GM18870 (cell line): ENCODE results near the gene IFI35.

ENCODE experiments used
- ATAC-seq: cut with Tn5 transposase; IDR thresholded peaks from one replicate; pipeline ENCODE4 v1.9.1; 2021; ENCODE audit warnings: moderate library complexity; ENCODE audit not compliant: unreplicated experiment

The IFI35 gene

GRCh38 chr17:43020789-43021740 lies 14.5 kb downstream of the IFI35 start:
- no peak for ATAC-seq

- no peak for ATAC-seq
Measured at GRCh38 chr17:43021741-43022512, 15.3 kb downstream of the IFI35 start, which contains the start of gene VAT1. Gene VAT1 (minus strand): TSS chr17:43022385. CDS start chr17:43022322, 63 bp downstream.

GRCh38 chr17:43024407-43025289 lies 18.1 kb downstream of the IFI35 start, which contains the start of gene RND2:
Gene RND2 (plus strand): TSS chr17:43025231. CDS start chr17:43025348, 117 bp downstream.
- ATAC-seq, result no peak

- ATAC-seq, result no peak
Measured at GRCh38 chr17:43025290-43025657, 18.7 kb downstream of the IFI35 start.

GRCh38 chr17:43025766-43026537 lies 19.4 kb downstream of the IFI35 start:
- no peak for ATAC-seq

GRCh38 chr17:43026595-43026994 lies 20.0 kb downstream of the IFI35 start:
- no peak for ATAC-seq

- ATAC-seq, result no peak
Measured at GRCh38 chr17:43027091-43028032, 20.8 kb downstream of the IFI35 start.

GRCh38 chr17:43028221-43028861 lies 21.8 kb downstream of the IFI35 start:
- no peak for ATAC-seq

- no peak for ATAC-seq
Measured at GRCh38 chr17:43030137-43030767, 23.7 kb downstream of the IFI35 start.

- ATAC-seq, result no peak
Measured at GRCh38 chr17:43031666-43032065, 25.1 kb downstream of the IFI35 start.

- no peak for ATAC-seq
Measured at GRCh38 chr17:43033948-43034881, 27.6 kb downstream of the IFI35 start.

- ATAC-seq, result no peak
Measured at GRCh38 chr17:43034894-43035293, 28.3 kb downstream of the IFI35 start.

- no peak for ATAC-seq
Measured at GRCh38 chr17:43039646-43040045, 33.1 kb downstream of the IFI35 start.

- no peak for ATAC-seq
Measured at GRCh38 chr17:43040655-43041054, 34.1 kb downstream of the IFI35 start.

- ATAC-seq, result no peak
Measured at GRCh38 chr17:43042025-43042628, 35.5 kb downstream of the IFI35 start.

GRCh38 chr17:43043307-43043706 lies 36.7 kb downstream of the IFI35 start:
- ATAC-seq, result no peak
